ENCODE measurements around the gene APOBEC3A. TPM values are rescaled to one million over a fixed set of nuclear protein-coding genes. Genes with fewer than 3 reads are reported as not detected.

Gene APOBEC3A
- total RNA-seq, 1 experiment from 2014 or later, result not detected

- Mint-ChIP-seq H3K4me1 (peaks cover 6% of the 10 kb centered on the region; the same call in 1 of the 2 replicates), H3K4me3 (no peak overlapping the region), H3K27me3 (ENCODE audit: low read depth) (peaks cover 5% of the 10 kb centered on the region; the same call in 1 of the 2 replicates), H3K27ac (no peak overlapping the region), H3K36me3 (no peaks in the 10 kb centered on the region), H3K9me3 (no peaks in the 10 kb centered on the region)
- no peak for TF ChIP-seq NFE2L1 (CRISPR knock-in tag; IDR thresholded peaks at IDR 0.05)
- no peak for TF ChIP-seq IRF2 (CRISPR knock-in tag; IDR thresholded peaks at IDR 0.05; ENCODE audit: borderline replicate concordance, low read depth)
- TF ChIP-seq ARID4B (CRISPR knock-in tag; IDR thresholded peaks at IDR 0.05; ENCODE audit: borderline replicate concordance), result no peak
- TF ChIP-seq ZNF263 (CRISPR knock-in tag; IDR thresholded peaks at IDR 0.05; ENCODE audit: low read depth), result no peak
- no peak for TF ChIP-seq ATF3 (CRISPR knock-in tag; conservative IDR thresholded peaks at IDR 0.05)
- TF ChIP-seq ZNF281 (CRISPR knock-in tag; IDR thresholded peaks at IDR 0.05), result no peak
- TF ChIP-seq ZNF425 (CRISPR knock-in tag; conservative IDR thresholded peaks at IDR 0.05), result no peak
- no peak for TF ChIP-seq GABPB1 (CRISPR knock-in tag; IDR thresholded peaks at IDR 0.05)
- TF ChIP-seq FOXK1 (CRISPR knock-in tag; IDR thresholded peaks at IDR 0.05), result no peak
- TF ChIP-seq EMX1 (CRISPR knock-in tag; IDR thresholded peaks at IDR 0.05), result no peak
- no peak for TF ChIP-seq ZBTB21 (CRISPR knock-in tag; IDR thresholded peaks at IDR 0.05; ENCODE audit: borderline replicate concordance)
- no peak for TF ChIP-seq ZSCAN18 (CRISPR knock-in tag; IDR thresholded peaks at IDR 0.05)
- TF ChIP-seq JUN (CRISPR knock-in tag; IDR thresholded peaks at IDR 0.05), result no peak
- ChIA-PET CTCF (interaction anchor here (1.5 to 1.8 kb wide), 2 partner anchors 65 to 68 kb away, joined by 4 to 6 read pairs; no protein-coding TSS in a partner anchor), POLR2A (no interaction called here)
- ATAC-seq, result no peak
- DNase-seq (ENCODE audit: low spot score), result no peak
Observed at GRCh38 chr22:38938221-38938620, 19.2 kb upstream of the APOBEC3A start.

GRCh38 chr22:38938925-38939324 is 18.5 kb upstream of the APOBEC3A start:
- Mint-ChIP-seq H3K27me3 (ENCODE audit: low read depth) (peaks cover 5% of the 10 kb centered on the region; the same call in 1 of the 2 replicates), H3K4me3 (no peak overlapping the region), H3K9me3 (no peaks in the 10 kb centered on the region), H3K4me1 (peaks cover 10% of the 10 kb centered on the region; the same call in 1 of the 2 replicates), H3K27ac (0 out of 2 replicates have a peak overlapping the region, but pooled peaks have one; percentile 14), H3K36me3 (no peaks in the 10 kb centered on the region)
- ChIA-PET POLR2A (no interaction called here), CTCF (interaction anchor here (0.6 to 1.8 kb wide), 4 partner anchors 11 to 70 kb away, joined by 3 to 6 read pairs (median 4); no protein-coding TSS in a partner anchor)
- ATAC-seq (no peak; the same call in 1 of the 2 replicates), DNase-seq (ENCODE audit: low spot score) (no peak)
- TF ChIP-seq NFYB (CRISPR knock-in tag; conservative IDR thresholded peaks at IDR 0.05; ENCODE audit: low read depth), result no peak
- no peak for TF ChIP-seq FOXJ3 (CRISPR knock-in tag; IDR thresholded peaks at IDR 0.05; ENCODE audit: borderline replicate concordance)
- TF ChIP-seq ZNF671 (CRISPR knock-in tag; IDR thresholded peaks at IDR 0.05), result no peak
